Measurements from ENCODE around the gene PNLIPRP2.

GRCh38 chr10:116621476-116621875 lies 723 bp downstream of the PNLIPRP2 start:
- TF ChIP-seq CTCF (conservative IDR thresholded peaks at IDR 0.05 in 1 of 2, IDR thresholded peaks at IDR 0.05 in 1 of 2; ENCODE audit: low read depth in 1 of 2, low read length in 2 of 2), result no peak
- TF ChIP-seq EZH2 (IDR thresholded peaks at IDR 0.05; ENCODE audit: low read length, missing control alignments), result no peak

Data from fibroblast of lung (primary cell).